HepG2 (cell line): Measurements from ENCODE around the gene FHIT. TPM values are rescaled to one million over a fixed set of nuclear protein-coding genes. Genes with fewer than 3 reads are reported as not detected.

Experiments
- BCLAF1 ChIP-seq: fragments of 450-650 bp; IDR thresholded peaks from 2 replicates; pipeline ENCODE4 v1.6.1; 2017; ENCODE audit warnings: mild to moderate bottlenecking
- FOXO4 ChIP-seq: sonication (generic); formaldehyde crosslinking; conservative IDR thresholded peaks from 2 replicates; pipeline ENCODE4 v1.8.1; 2023; ENCODE audit warnings: missing genetic modification reagents
- GATAD2A ChIP-seq: IDR thresholded peaks from 2 replicates; pipeline ENCODE4 v1.6.1; 2016
- JUND ChIP-seq: sonication (generic); formaldehyde crosslinking; IDR thresholded peaks from 2 replicates; pipeline ENCODE4 v1.8.0; 2022; ENCODE audit warnings: mild to moderate bottlenecking, missing genetic modification reagents
- KLF16 ChIP-seq, 2 experiments: sonication (generic) in 1 of 2; formaldehyde crosslinking in 1 of 2; IDR thresholded peaks; 2 replicates each; pipeline versions ENCODE4 v1.6.1 to v1.8.0; 2016 to 2023; ENCODE audit warnings: missing genetic modification reagents in 2 of 2, missing compliant biosample characterization in 1 of 2
- MYNN ChIP-seq: sonication (generic); formaldehyde crosslinking; IDR thresholded peaks from 2 replicates; pipeline ENCODE4 v1.4.0; 2020; ENCODE audit warnings: mild to moderate bottlenecking, low read depth, missing genetic modification reagents
- NFAT5 ChIP-seq: sonication (generic); formaldehyde crosslinking; IDR thresholded peaks from 2 replicates; pipeline ENCODE4 v1.4.0; 2020; ENCODE audit warnings: missing genetic modification reagents
- NFE2L2 ChIP-seq: fragments of 150-350 bp; IDR thresholded peaks from 2 replicates; pipeline ENCODE4 v1.6.1; 2014; ENCODE audit warnings: low read length
- NFYB ChIP-seq: sonication (generic); formaldehyde crosslinking; IDR thresholded peaks from 2 replicates; pipeline ENCODE4 v1.4.0; 2020; ENCODE audit warnings: missing genetic modification reagents
- PREB ChIP-seq: sonication (generic); formaldehyde crosslinking; IDR thresholded peaks from 2 replicates; pipeline ENCODE4 v1.4.0; 2020; ENCODE audit warnings: missing genetic modification reagents
- RBFOX2 ChIP-seq: fragments of 200-400 bp; formaldehyde crosslinking; IDR thresholded peaks from 2 replicates; pipeline ENCODE4 v1.6.1; 2017; ENCODE audit warnings: low read depth, mild to moderate bottlenecking, low read length
- SRSF9 ChIP-seq: fragments of 200-400 bp; formaldehyde crosslinking; IDR thresholded peaks from 2 replicates; pipeline ENCODE4 v1.6.1; 2018; ENCODE audit warnings: borderline replicate concordance, mild to moderate bottlenecking, low read depth, low read length; ENCODE audit not compliant: insufficient read depth, poor library complexity, severe bottlenecking
- TFDP2 ChIP-seq: sonication (generic); formaldehyde crosslinking; IDR thresholded peaks from 2 replicates; pipeline ENCODE4 v1.4.0; 2020; ENCODE audit warnings: missing genetic modification reagents
- XBP1 ChIP-seq: sonication (generic); formaldehyde crosslinking; IDR thresholded peaks from 2 replicates; pipeline ENCODE4 v1.5.0; 2020; ENCODE audit warnings: missing genetic modification reagents
- ZBTB43 ChIP-seq: sonication (generic); formaldehyde crosslinking; conservative IDR thresholded peaks from 2 replicates; pipeline ENCODE4 v1.4.0; 2020; ENCODE audit warnings: missing genetic modification reagents
- ZNF713 ChIP-seq: sonication (generic); formaldehyde crosslinking; IDR thresholded peaks from 2 replicates; pipeline ENCODE4 v1.4.0; 2020; ENCODE audit warnings: mild to moderate bottlenecking, missing genetic modification reagents
- ZNF841 ChIP-seq: sonication (generic); formaldehyde crosslinking; IDR thresholded peaks from 2 replicates; pipeline ENCODE4 v1.8.1; 2023; ENCODE audit warnings: missing genetic modification reagents, borderline replicate concordance
- ZSCAN22 ChIP-seq: sonication (generic); formaldehyde crosslinking; IDR thresholded peaks from 2 replicates; pipeline ENCODE4 v1.4.0; 2020; ENCODE audit warnings: mild to moderate bottlenecking, missing genetic modification reagents
- polyA plus RNA-seq, 8 experiments: library from polyadenylated mRNA; depleted of rRNA in 3 of 8; stranded (reverse) in 7 of 8; unstranded in 1 of 8; fragments of >200 nt; fragmentation: Illumina TruSeq in 4 of 8; extraction: Trizol in 4 of 8; gene quantifications; 2 replicates each; pipeline versions ENCODE4 v1.2.1 to v1.2.3, GENCODE V29; 2011 to 2016; ENCODE audit warnings: low read depth in 4 of 8, missing spikeins in 1 of 8, mixed read lengths in 1 of 8; ENCODE audit not compliant: insufficient read depth in 1 of 8
- total RNA-seq, 5 experiments: library from RNA; depleted of rRNA; stranded (reverse); fragments of >200 nt; fragmentation: Illumina TruSeq; extraction: Trizol; gene quantifications; 2 replicates each; pipeline ENCODE4 v1.2.3, GENCODE V29; 2016; ENCODE audit warnings: low read depth in 1 of 5

The FHIT gene
- total and polyA plus RNA-seq, 2 of the 13 experiments (the other 11 are each of a cell fraction or from before 2014, with no cell fraction given), result 4.0 to 4.6 TPM

- TF ChIP-seq NFAT5 (CRISPR knock-in tag), result no peak
- TF ChIP-seq ZSCAN22 (CRISPR knock-in tag), result no peak
- TF ChIP-seq SRSF9, result no peak
- TF ChIP-seq JUND (CRISPR knock-in tag), result 0 out of 2 replicates have a peak, but pooled peaks have one; percentile 17
- no peak for TF ChIP-seq PREB (CRISPR knock-in tag)
- peak in 1 of 2 experiments; percentile 46; a peak in 1 of 4 replicates for TF ChIP-seq KLF16 (CRISPR knock-in tag; IDR thresholded peaks at IDR 0.05)
- no peak for TF ChIP-seq BCLAF1
- TF ChIP-seq ZBTB43 (CRISPR knock-in tag), result no peak
- TF ChIP-seq NFYB (CRISPR knock-in tag), result no peak
- TF ChIP-seq GATAD2A (CRISPR knock-in tag), result peak; percentile 95
- no peak for TF ChIP-seq MYNN (CRISPR knock-in tag)
- TF ChIP-seq ZNF841 (CRISPR knock-in tag), result no peak
- TF ChIP-seq RBFOX2, result no peak
- no peak for TF ChIP-seq NFE2L2
- no peak for TF ChIP-seq FOXO4 (CRISPR knock-in tag)
- TF ChIP-seq TFDP2 (CRISPR knock-in tag), result no peak
- TF ChIP-seq ZNF713, result no peak
- no peak for TF ChIP-seq XBP1 (CRISPR knock-in tag)
Measured at GRCh38 chr3:60967141-60967540, 284.1 kb downstream of the FHIT start (continued).
